ENCODE results near the gene ASGR2. TPM values are rescaled to one million over a fixed set of nuclear protein-coding genes. Genes with fewer than 3 reads are reported as not detected.

ASGR2 gene
- total RNA-seq, 1 donor from 2014 or later, result not detected

DNA sequence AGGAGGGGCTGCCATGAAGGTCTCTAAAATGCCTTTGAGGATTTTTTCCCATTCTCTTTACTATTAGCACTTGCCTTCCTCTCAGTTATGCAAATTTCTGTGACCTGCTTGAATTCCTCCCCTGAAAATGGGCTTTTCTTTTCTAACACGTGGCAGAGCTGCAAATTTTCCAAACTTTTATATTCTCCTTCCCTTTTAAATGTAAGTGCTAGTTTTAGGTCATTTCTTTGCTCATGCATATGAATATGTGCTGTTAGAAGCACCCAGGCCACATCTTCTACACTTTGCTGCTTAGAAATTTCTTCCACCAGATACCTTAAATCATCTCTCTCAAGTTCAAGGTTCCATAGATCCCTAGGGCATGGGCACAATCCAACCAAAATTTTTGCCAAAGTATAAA is 46.4 kb downstream of the ASGR2 start:
- H3K4me1 ChIP-seq, result no peaks in the 10 kb centered on the region
- no peak overlapping the region for H3K4me3 ChIP-seq
- intact Hi-C loops (cut with DNase I), result no loop called here
- no peak for DNase-seq (ENCODE audit: low spot score in 2 of 2)
- no peaks in the 10 kb centered on the region for H3K27me3 ChIP-seq
- no peak overlapping the region for H3K27ac ChIP-seq
- no peak for TF ChIP-seq CTCF (IDR thresholded peaks at IDR 0.05)
- H3K36me3 ChIP-seq, result no peaks in the 10 kb centered on the region
- peaks cover 0 to 11% of the 10 kb centered on the region in 2 donors for H3K9me3 ChIP-seq

DNA sequence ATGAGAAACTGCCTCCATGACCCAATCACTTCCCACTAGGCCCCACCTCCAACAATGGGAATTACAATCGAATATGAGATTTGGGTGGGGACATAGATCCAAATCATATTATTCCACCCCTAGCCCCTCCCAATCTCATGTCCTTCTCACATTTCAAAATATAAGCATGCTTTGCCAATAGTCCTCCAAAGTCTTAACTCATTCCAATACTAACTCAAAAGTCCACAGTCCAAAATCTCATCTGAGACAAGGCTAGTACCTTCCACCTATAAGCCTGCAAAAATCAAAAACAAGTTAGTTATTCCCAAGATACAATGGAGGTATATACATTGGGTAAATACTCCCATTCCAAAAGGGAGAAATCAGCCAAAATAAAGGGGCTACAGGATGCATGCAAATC is 47.4 kb downstream of the ASGR2 start:
- Histone ChIP-seq H3K27me3 (no peaks in the 10 kb centered on the region), H3K4me3 (no peak overlapping the region), H3K9me3 (peaks cover 0 to 11% of the 10 kb centered on the region in 2 donors), H3K36me3 (no peaks in the 10 kb centered on the region), H3K27ac (no peak overlapping the region), H3K4me1 (no peaks in the 10 kb centered on the region)
- intact Hi-C loops (cut with DNase I), result no loop called here
- TF ChIP-seq CTCF (IDR thresholded peaks at IDR 0.05), result no peak
- no peak for DNase-seq (ENCODE audit: low spot score in 2 of 2)

GRCh38 chr17:7064261-7064660 is 50.4 kb downstream of the ASGR2 start:
- H3K4me1 ChIP-seq, result no peaks in the 10 kb centered on the region
- DNase-seq (ENCODE audit: low spot score in 2 of 2), result no peak
- TF ChIP-seq CTCF (IDR thresholded peaks at IDR 0.05), result no peak

GRCh38 chr17:7063518-7064094 is 51.0 kb downstream of the ASGR2 start:
- no peak for TF ChIP-seq CTCF (IDR thresholded peaks at IDR 0.05)
- Histone ChIP-seq H3K36me3 (no peaks in the 10 kb centered on the region), H3K27ac (no peak overlapping the region), H3K4me1 (no peaks in the 10 kb centered on the region), H3K4me3 (no peak overlapping the region), H3K9me3 (peaks cover 0 to 9% of the 10 kb centered on the region in 2 donors), H3K27me3 (no peaks in the 10 kb centered on the region)
- intact Hi-C loops (cut with DNase I), result no loop called here
- no peak for DNase-seq (ENCODE audit: low spot score in 2 of 2)

More at GRCh38 chr17:7064261-7064660, 50.4 kb downstream of the ASGR2 start:
- Histone ChIP-seq H3K27ac (no peak overlapping the region), H3K9me3 (peaks cover 0 to 11% of the 10 kb centered on the region in 2 donors), H3K4me3 (no peak overlapping the region), H3K36me3 (no peaks in the 10 kb centered on the region), H3K27me3 (no peaks in the 10 kb centered on the region)
- intact Hi-C loops (cut with DNase I), result no loop called here

DNA sequence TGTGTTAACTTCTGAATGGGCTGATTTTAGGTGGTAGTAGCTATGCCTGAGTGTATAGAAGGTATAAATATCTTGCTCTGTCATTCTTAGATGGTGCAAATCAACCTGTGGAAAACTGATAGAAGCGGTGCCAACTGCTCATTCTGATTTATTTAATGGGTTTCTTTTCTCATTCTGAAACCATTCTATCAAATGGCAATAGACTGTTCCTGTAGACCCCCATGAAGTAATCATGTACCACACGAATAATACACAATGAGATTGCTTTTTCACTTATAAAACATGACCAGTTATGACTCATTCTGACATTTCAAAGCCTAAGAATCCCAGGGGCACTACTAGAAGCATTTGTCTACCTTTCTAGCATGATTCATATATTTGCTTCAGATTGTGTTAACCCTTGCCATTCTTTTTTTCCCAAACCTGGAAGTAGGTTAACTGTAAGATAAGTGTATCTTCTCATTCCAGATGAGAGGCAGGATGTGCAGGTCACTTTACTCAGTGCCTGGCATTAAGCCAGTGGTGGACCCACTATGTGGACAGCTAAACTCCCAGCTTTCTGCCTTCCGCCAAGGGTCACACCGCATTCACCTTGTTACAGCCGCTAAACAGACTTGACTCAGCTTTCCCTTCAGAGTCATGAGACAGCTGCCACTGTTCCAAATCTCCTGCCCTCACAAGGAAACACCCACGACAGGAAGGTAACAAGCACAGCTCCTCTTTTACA is 54.3 kb downstream of the ASGR2 start:
- no peak overlapping the region for H3K4me3 ChIP-seq
- H3K27ac ChIP-seq, result no peak overlapping the region
- no peaks in the 10 kb centered on the region for H3K4me1 ChIP-seq
- no peaks in the 10 kb centered on the region for H3K9me3 ChIP-seq
- no peak for DNase-seq (ENCODE audit: low spot score in 2 of 2)
- no peak for TF ChIP-seq CTCF (IDR thresholded peaks at IDR 0.05)
- H3K36me3 ChIP-seq, result no peaks in the 10 kb centered on the region
- no peaks in the 10 kb centered on the region for H3K27me3 ChIP-seq
- intact Hi-C loops (cut with DNase I), result no loop called here
